Hepatocyte (in vitro differentiated cells): ENCODE data around the gene FRS2. TPM values are rescaled to one million over a fixed set of nuclear protein-coding genes. Genes with fewer than 3 reads are reported as not detected.

ENCODE experiments used
- DNase-seq: peaks from one replicate; pipeline ENCODE4 v3.0.0-alpha.2; 2016; ENCODE audit warnings: low spot score
- H2AFZ ChIP-seq: fragments of 200-600 bp; sonication (generic); 2 replicates; pipeline ENCODE4 v1.6.0; 2016; ENCODE audit warnings: antibody characterized with exemption, mild to moderate bottlenecking
- H3K27ac ChIP-seq: fragments of 200-600 bp; sonication (generic); 2 replicates; pipeline ENCODE4 v1.5.1; 2016; ENCODE audit warnings: mild to moderate bottlenecking
- H3K27me3 ChIP-seq: fragments of 200-600 bp; sonication (generic); 2 replicates; pipeline ENCODE4 v1.6.1; 2016
- H3K36me3 ChIP-seq: fragments of 200-600 bp; sonication (generic); replicated peaks from 2 replicates; pipeline ENCODE4 v1.5.1; 2016; ENCODE audit warnings: low read depth; ENCODE audit not compliant: insufficient read depth
- H3K4me1 ChIP-seq: fragments of 200-600 bp; sonication (generic); 2 replicates; pipeline ENCODE4 v1.5.1; 2016; ENCODE audit warnings: mild to moderate bottlenecking, moderate library complexity; ENCODE audit not compliant: insufficient read depth
- H3K4me2 ChIP-seq: fragments of 200-600 bp; sonication (generic); 2 replicates; pipeline ENCODE4 v1.6.0; 2016
- H3K4me3 ChIP-seq: fragments of 200-600 bp; sonication (generic); 2 replicates; pipeline ENCODE4 v1.5.1; 2016; ENCODE audit warnings: mild to moderate bottlenecking
- H3K79me2 ChIP-seq: fragments of 200-600 bp; sonication (generic); 2 replicates; pipeline ENCODE4 v1.6.0; 2017; ENCODE audit warnings: mild to moderate bottlenecking
- H3K9me2 ChIP-seq: fragments of 200-600 bp; sonication (generic); replicated peaks from 2 replicates; pipeline ENCODE4 v1.6.0; 2017; ENCODE audit warnings: mild to moderate bottlenecking; ENCODE audit not compliant: insufficient read depth
- H3K9me3 ChIP-seq: fragments of 200-600 bp; sonication (generic); 2 replicates; pipeline ENCODE4 v1.5.1; 2016; ENCODE audit warnings: low read depth, mild to moderate bottlenecking
- H4K20me1 ChIP-seq: fragments of 200-600 bp; sonication (generic); 2 replicates; pipeline ENCODE4 v1.6.0; 2016; ENCODE audit warnings: mild to moderate bottlenecking; ENCODE audit not compliant: insufficient read depth, poor library complexity, severe bottlenecking
- EZH2 ChIP-seq: fragments of 200-600 bp; sonication (generic); IDR thresholded peaks from 2 replicates; pipeline ENCODE4 v1.6.1; 2016; ENCODE audit warnings: antibody characterized with exemption, mild to moderate bottlenecking, borderline replicate concordance
- EZH2phosphoT487 ChIP-seq: fragments of 200-600 bp; sonication (generic); IDR thresholded peaks from one replicate; pipeline ENCODE4 v1.6.1; 2018; ENCODE audit warnings: antibody characterized with exemption, mild to moderate bottlenecking, low read depth, moderate library complexity; ENCODE audit not compliant: unreplicated experiment, severe bottlenecking
- WGBS: methylation state at CpG from one replicate; pipeline ENCODE4 v1.1.6; 2016; ENCODE audit warnings: low lambda C conversion rate; ENCODE audit errors: missing lambda C conversion rate; 5-methylcytosine and 5-hydroxymethylcytosine counted together
- polyA plus RNA-seq: library from polyadenylated mRNA; unstranded; fragments of >200 nt; fragmentation: Nextera tagmentation; extraction: Ambion mirVana; gene quantifications from 2 replicates; pipeline ENCODE4 v1.2.1, GENCODE V29; 2016
- total RNA-seq: library from RNA; depleted of rRNA; stranded (reverse); fragments of >200 nt; gene quantifications from 2 replicates; pipeline ENCODE4 v1.2.3, GENCODE V29; 2014
- TF ChIP-seq, protein P1 (sequence below): fragments of 200-600 bp; sonication (generic); IDR thresholded peaks from 2 replicates; pipeline ENCODE4 v1.5.1; 2016; ENCODE audit warnings: antibody characterized with exemption, mild to moderate bottlenecking; ENCODE audit not compliant: poor library complexity

Gene FRS2
- total and polyA plus RNA-seq, 2 experiments from 2014 or later = 14.7 to 76.4 TPM

DNA sequence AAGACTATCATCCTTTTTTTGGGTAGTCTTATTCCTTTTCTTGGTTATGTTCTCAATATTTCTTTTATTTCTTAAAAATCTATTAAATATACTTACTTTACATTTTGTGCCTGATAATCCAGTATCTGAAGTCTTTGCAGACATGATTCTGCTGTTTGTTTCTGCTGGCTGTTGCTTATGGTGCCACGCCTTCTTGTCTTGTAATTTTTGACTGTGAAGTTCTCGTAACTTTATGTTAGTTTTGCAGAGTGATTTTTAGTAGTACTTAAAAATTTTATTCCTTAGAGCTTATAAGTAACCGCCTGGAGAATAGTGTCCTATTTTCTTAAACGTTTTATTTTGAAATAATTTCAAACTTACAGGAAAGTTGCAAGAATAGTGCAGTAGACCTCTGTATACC lies 10.5 kb downstream of the FRS2 start:
- Histone ChIP-seq H3K27ac (no peak overlapping the region), H3K79me2 (peaks cover 99% of the 10 kb centered on the region), H3K4me3 (no peak overlapping the region), H2AFZ (no peak overlapping the region), H3K9me3 (no peaks in the 10 kb centered on the region), H3K4me2 (no peak overlapping the region), H3K36me3 (no peaks in the 10 kb centered on the region), H3K4me1 (peaks cover 23% of the 10 kb centered on the region), H3K27me3 (no peaks in the 10 kb centered on the region), H3K9me2 (no peaks in the 10 kb centered on the region), H4K20me1 (peaks cover 47% of the 10 kb centered on the region)
- DNase-seq = no peak
- WGBS = 96% methylated on average over 4 of the region's 4 CpGs
- TF ChIP-seq EZH2 (no peak), EZH2phosphoT487 (no peak)
- TF ChIP-seq, protein P1, sequence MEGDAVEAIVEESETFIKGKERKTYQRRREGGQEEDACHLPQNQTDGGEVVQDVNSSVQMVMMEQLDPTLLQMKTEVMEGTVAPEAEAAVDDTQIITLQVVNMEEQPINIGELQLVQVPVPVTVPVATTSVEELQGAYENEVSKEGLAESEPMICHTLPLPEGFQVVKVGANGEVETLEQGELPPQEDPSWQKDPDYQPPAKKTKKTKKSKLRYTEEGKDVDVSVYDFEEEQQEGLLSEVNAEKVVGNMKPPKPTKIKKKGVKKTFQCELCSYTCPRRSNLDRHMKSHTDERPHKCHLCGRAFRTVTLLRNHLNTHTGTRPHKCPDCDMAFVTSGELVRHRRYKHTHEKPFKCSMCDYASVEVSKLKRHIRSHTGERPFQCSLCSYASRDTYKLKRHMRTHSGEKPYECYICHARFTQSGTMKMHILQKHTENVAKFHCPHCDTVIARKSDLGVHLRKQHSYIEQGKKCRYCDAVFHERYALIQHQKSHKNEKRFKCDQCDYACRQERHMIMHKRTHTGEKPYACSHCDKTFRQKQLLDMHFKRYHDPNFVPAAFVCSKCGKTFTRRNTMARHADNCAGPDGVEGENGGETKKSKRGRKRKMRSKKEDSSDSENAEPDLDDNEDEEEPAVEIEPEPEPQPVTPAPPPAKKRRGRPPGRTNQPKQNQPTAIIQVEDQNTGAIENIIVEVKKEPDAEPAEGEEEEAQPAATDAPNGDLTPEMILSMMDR = no peak

DNA sequence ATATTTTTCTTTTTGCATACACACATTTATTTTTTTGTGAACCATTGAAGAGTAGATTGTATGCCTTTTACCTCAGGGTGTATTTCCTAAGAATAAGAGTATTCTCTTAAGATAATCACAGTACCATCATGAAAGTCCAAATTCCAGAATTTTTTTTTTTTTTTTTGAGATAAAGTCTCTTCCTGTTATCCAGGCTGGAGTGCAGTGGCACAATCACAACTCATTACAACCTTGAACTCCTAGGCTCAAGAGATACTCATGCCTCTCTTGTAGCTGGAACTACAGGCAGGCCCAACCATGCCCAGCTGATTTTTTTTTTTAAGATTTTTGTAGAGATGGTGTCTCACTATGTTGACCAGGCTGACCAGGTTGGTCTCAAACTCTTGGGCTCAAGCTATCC lies 10.9 kb downstream of the FRS2 start:
- Histone ChIP-seq H3K4me3 (no peak overlapping the region), H3K36me3 (no peaks in the 10 kb centered on the region), H2AFZ (no peak overlapping the region), H4K20me1 (peaks cover 43% of the 10 kb centered on the region), H3K9me2 (no peaks in the 10 kb centered on the region), H3K4me1 (peaks cover 19% of the 10 kb centered on the region), H3K4me2 (no peak overlapping the region), H3K9me3 (no peaks in the 10 kb centered on the region), H3K27me3 (no peaks in the 10 kb centered on the region), H3K27ac (no peak overlapping the region), H3K79me2 (peaks cover 99% of the 10 kb centered on the region)
- TF ChIP-seq EZH2 (no peak), EZH2phosphoT487 (no peak)
- TF ChIP-seq, protein P1 = no peak
- no peak for DNase-seq

DNA sequence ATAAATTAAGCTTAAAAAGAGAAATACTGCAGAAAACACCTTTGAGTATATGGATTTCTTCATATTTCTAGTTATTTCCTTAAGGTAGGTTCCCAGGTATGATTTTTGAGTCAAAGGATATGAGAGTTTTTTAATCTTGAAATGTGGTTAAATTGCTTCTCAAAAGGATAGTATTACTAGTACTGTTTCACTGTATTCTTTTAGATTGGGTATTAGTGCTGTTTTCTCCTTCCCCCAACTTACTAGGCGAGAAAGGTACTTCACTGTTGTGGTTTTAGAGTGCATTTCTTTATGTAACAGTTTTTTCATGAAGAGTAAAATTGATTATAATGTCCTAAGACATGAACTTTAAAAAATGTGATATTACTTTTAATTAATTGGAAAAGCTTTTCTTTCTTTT lies 13.5 kb downstream of the FRS2 start:
- no peak overlapping the region for H3K4me3 ChIP-seq
- H2AFZ ChIP-seq = no peak overlapping the region
- no peaks in the 10 kb centered on the region for H3K9me2 ChIP-seq
- no peak overlapping the region for H3K4me2 ChIP-seq
- no peaks in the 10 kb centered on the region for H3K36me3 ChIP-seq
- peaks cover 100% of the 10 kb centered on the region for H3K79me2 ChIP-seq
- H3K9me3 ChIP-seq = no peaks in the 10 kb centered on the region
- no peak for DNase-seq
- TF ChIP-seq, protein P1 = no peak
- TF ChIP-seq EZH2phosphoT487 (no peak), EZH2 (no peak)
- 94% methylated on average over 1 of the region's 1 CpG for WGBS
- H3K4me1 ChIP-seq = peaks cover 12% of the 10 kb centered on the region
- no peak overlapping the region for H3K27ac ChIP-seq
- H3K27me3 ChIP-seq = no peaks in the 10 kb centered on the region
- H4K20me1 ChIP-seq = peaks cover 29% of the 10 kb centered on the region

- H3K27me3 ChIP-seq = no peaks in the 10 kb centered on the region
- H3K9me3 ChIP-seq = no peaks in the 10 kb centered on the region
- WGBS = 20% methylated on average over 2 of the region's 2 CpGs
- H3K4me3 ChIP-seq = no peak overlapping the region
- peak; percentile 10 for DNase-seq
- H3K36me3 ChIP-seq = no peaks in the 10 kb centered on the region
- H3K4me2 ChIP-seq = no peak overlapping the region
- H3K9me2 ChIP-seq = no peaks in the 10 kb centered on the region
- peaks cover 100% of the 10 kb centered on the region for H3K79me2 ChIP-seq
- H3K4me1 ChIP-seq = peaks cover 12% of the 10 kb centered on the region
- TF ChIP-seq EZH2phosphoT487 = no peak
- TF ChIP-seq, protein P1 = no peak
- TF ChIP-seq EZH2 = no peak
- no peak overlapping the region for H2AFZ ChIP-seq
- peaks cover 32% of the 10 kb centered on the region for H4K20me1 ChIP-seq
- H3K27ac ChIP-seq = no peak overlapping the region
Measured at GRCh38 chr12:69484428-69484827, 14.2 kb downstream of the FRS2 start.
